Activated T-helper 1 cell treated with anti-CD3 and anti-CD28 coated beads, Interleukin-2, amount 50 U/mL, for 16 hours (primary cell): ENCODE data around the gene TUBB2A.
"Not testable (repeated sequence)": the region's sequence is repeated elsewhere in the genome, so short reads cannot be mapped to it uniquely, and the experiment has no call there.

ENCODE experiments used
- DNase-seq, 2 donors: peaks; one replicate each; pipeline ENCODE4 v3.0.0-alpha.2; 2020; ENCODE audit warnings: low read depth in 1 of 2, low spot score in 1 of 2

TUBB2A gene

GRCh38 chr6:3181105-3181504, 23.8 kb upstream of the TUBB2A start:
- DNase-seq, result no peak

- not testable (repeated sequence) for DNase-seq
Observed at GRCh38 chr6:3179945-3180344, 22.6 kb upstream of the TUBB2A start.

GRCh38 chr6:3178666-3179065, 21.3 kb upstream of the TUBB2A start:
- DNase-seq, result not testable (repeated sequence)

GRCh38 chr6:3176562-3177355, 19.4 kb upstream of the TUBB2A start:
- no peak for DNase-seq

GRCh38 chr6:3175715-3176402, 18.5 kb upstream of the TUBB2A start:
- DNase-seq, result no peak

- DNase-seq, result not testable (repeated sequence)
Observed at GRCh38 chr6:3173636-3174089, 16.3 kb upstream of the TUBB2A start.

- DNase-seq, result not testable (repeated sequence)
Observed at GRCh38 chr6:3172789-3173188, 15.4 kb upstream of the TUBB2A start.

GRCh38 chr6:3171313-3172175, 14.2 kb upstream of the TUBB2A start:
- DNase-seq, result not testable (repeated sequence)

- DNase-seq, result not testable (repeated sequence)
Observed at GRCh38 chr6:3170676-3171075, 13.3 kb upstream of the TUBB2A start.

GRCh38 chr6:3168046-3168445, 10.7 kb upstream of the TUBB2A start:
- DNase-seq, result not testable (repeated sequence)

GRCh38 chr6:3166535-3167225, 9.3 kb upstream of the TUBB2A start:
- DNase-seq, result not testable (repeated sequence)

- no peak for DNase-seq
Observed at GRCh38 chr6:3165631-3166534, 8.5 kb upstream of the TUBB2A start.

- no peak for DNase-seq
Observed at GRCh38 chr6:3164388-3164787, 7.0 kb upstream of the TUBB2A start.

- DNase-seq, result no peak
Observed at GRCh38 chr6:3163248-3163594, 5.9 kb upstream of the TUBB2A start.

- DNase-seq, result peak; percentile 18 to 52
Observed at GRCh38 chr6:3162565-3163247, 5.4 kb upstream of the TUBB2A start.

GRCh38 chr6:3162067-3162497, 4.7 kb upstream of the TUBB2A start:
- DNase-seq, result no peak

GRCh38 chr6:3159805-3160781, 2.7 kb upstream of the TUBB2A start:
- peak; percentile 40 to 47 for DNase-seq
